ENCODE data around the gene TBC1D22A.

DNA sequence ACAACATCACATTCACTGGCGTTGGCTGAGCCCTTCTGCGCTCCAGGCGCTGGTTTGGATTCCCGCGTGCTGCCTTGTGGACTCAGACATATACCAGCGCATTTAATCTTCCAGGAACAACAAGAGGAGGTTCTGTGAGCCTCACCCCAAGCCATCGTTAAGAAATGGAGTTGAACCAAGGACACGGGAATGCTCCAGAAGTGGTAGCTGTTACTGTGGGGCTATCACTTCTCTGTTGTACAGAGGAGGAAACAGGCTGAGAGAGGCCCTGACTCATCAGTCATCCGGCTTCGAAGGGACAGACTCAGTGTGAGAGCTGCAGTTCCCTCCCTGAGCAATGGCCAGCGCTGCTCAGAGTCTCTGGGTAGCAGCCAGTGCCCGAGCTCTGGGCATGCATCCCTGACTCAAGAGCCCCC is 291.3 kb downstream of the TBC1D22A start:
- no peak for TF ChIP-seq POLR2A (IDR thresholded peaks at IDR 0.05)
- no peak for TF ChIP-seq CTCF (IDR thresholded peaks at IDR 0.05)

All from gastroesophageal sphincter (tissue), 3 donors.